Raji (cell line): ENCODE measurements around the gene CHCHD1.
A peak's percentile ranks its signal among the peaks of the same experiment; 100 is the strongest.

Source experiments
- POLR2A ChIP-seq: IDR thresholded peaks from 2 replicates; pipeline ENCODE4 v1.6.1; 2011; ENCODE audit warnings: low read depth, low read length, control low read depth; ENCODE audit not compliant: insufficient read depth

CHCHD1 gene

GRCh38 chr10:73781879-73782748, at the start of gene CHCHD1:
TSS of gene CHCHD1 (plus strand) at chr10:73782048. CDS start at chr10:73782076, 28 bp downstream.
- peak; percentile 96 for TF ChIP-seq POLR2A

GRCh38 chr10:73732426-73732825, 49.4 kb upstream of the CHCHD1 start:
- no peak for TF ChIP-seq POLR2A

GRCh38 chr10:73732931-73733623, 48.8 kb upstream of the CHCHD1 start:
- no peak for TF ChIP-seq POLR2A

GRCh38 chr10:73734028-73734720, 47.7 kb upstream of the CHCHD1 start:
- TF ChIP-seq POLR2A = no peak

- TF ChIP-seq POLR2A = no peak
Observed at GRCh38 chr10:73734796-73735305, 47.0 kb upstream of the CHCHD1 start.

- TF ChIP-seq POLR2A = no peak
Observed at GRCh38 chr10:73742454-73742734, 39.5 kb upstream of the CHCHD1 start.

- TF ChIP-seq POLR2A = no peak
Observed at GRCh38 chr10:73743327-73743904, 38.4 kb upstream of the CHCHD1 start.

GRCh38 chr10:73743905-73744663, 37.8 kb upstream of the CHCHD1 start, which contains the start of gene SEC24C:
TSS of gene SEC24C (plus strand) at chr10:73744372. CDS start at chr10:73746833, 2,461 bp downstream.
- TF ChIP-seq POLR2A = peak; percentile 72

- TF ChIP-seq POLR2A = no peak
Observed at GRCh38 chr10:73744664-73744975, 37.2 kb upstream of the CHCHD1 start.

GRCh38 chr10:73746721-73747120, 35.1 kb upstream of the CHCHD1 start:
- no peak for TF ChIP-seq POLR2A

- no peak for TF ChIP-seq POLR2A
Observed at GRCh38 chr10:73750819-73751218, 31.0 kb upstream of the CHCHD1 start.

GRCh38 chr10:73756183-73756582, 25.7 kb upstream of the CHCHD1 start:
- TF ChIP-seq POLR2A = no peak

GRCh38 chr10:73758704-73759511, 22.9 kb upstream of the CHCHD1 start:
- TF ChIP-seq POLR2A = no peak
